ENCODE data around the gene OR6C75. TPM values are rescaled to one million over a fixed set of nuclear protein-coding genes. Genes with fewer than 3 reads are reported as not detected.
"Not testable (repeated sequence)": the region's sequence is repeated elsewhere in the genome, so short reads cannot be mapped to it uniquely, and the experiment has no call there.

The OR6C75 gene
- total RNA-seq, 1 experiment from 2014 or later = not detected

GRCh38 chr12:55396326-55396725 is 33.6 kb downstream of the OR6C75 start:
- no peak for DNase-seq (ENCODE audit: low spot score)
- ChIA-PET POLR2A (ENCODE audit: low non-redundant PET) (no interaction called here), CTCF (no interaction called here)
- no TSS peak for BruUV-seq (replicated peaks)
- Histone ChIP-seq H3K27ac (ENCODE audit: low read depth, low read length, poor library complexity, severe bottlenecking) (no peak overlapping the region), H3K9me3 (ENCODE audit: low read depth, low read length, poor library complexity, severe bottlenecking) (no peaks in the 10 kb centered on the region), H3K36me3 (ENCODE audit: insufficient read depth, low read length, poor library complexity, severe bottlenecking) (no peaks in the 10 kb centered on the region), H3K27me3 (replicated peaks; ENCODE audit: insufficient read depth, low read depth, low read length, poor library complexity) (peaks cover 46% of the 10 kb centered on the region), H3K4me1 (ENCODE audit: insufficient read depth, low read length, poor library complexity, severe bottlenecking) (no peaks in the 10 kb centered on the region), H3K4me3 (ENCODE audit: low read depth, low read length, poor library complexity, severe bottlenecking) (no peak overlapping the region)
- intact Hi-C loops (cut with micrococcal nuclease; ENCODE audit: unreplicated experiment) = no loop called here
- TF ChIP-seq EZH2 (IDR thresholded peaks at IDR 0.05; ENCODE audit: borderline replicate concordance, low read depth, low read length, poor library complexity, severe bottlenecking) = no peak

DNA sequence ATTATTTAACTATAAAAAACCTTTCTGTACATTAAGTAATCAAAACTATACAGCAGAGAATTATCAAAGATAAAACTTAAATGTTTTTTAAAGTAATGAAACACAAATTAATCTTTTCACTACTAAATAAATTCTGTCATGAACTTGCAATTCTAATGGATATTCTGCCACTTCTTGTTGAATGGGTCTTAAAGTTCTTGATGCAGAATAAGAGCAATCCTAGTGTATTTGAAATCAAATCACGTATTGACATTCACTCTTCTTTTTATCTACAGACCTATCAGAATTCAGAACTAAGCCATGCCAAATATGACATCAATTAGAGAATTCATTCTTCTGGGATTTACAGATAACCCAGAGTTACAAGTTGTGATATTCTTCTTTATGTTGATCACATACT is 37.5 kb downstream of the OR6C75 start, which contains the start of gene OR6C65:
Gene OR6C65 (plus strand): TSS at position 301 of the 400 bp plus-strand sequence. CDS start 0 bp downstream, at position 301.
- Histone ChIP-seq H3K4me3 (ENCODE audit: low read depth, low read length, poor library complexity, severe bottlenecking) (no peak within 1 kb of the TSS), H3K36me3 (ENCODE audit: insufficient read depth, low read length, poor library complexity, severe bottlenecking) (no peaks in the 10 kb centered on the region), H3K27me3 (replicated peaks; ENCODE audit: insufficient read depth, low read depth, low read length, poor library complexity) (peaks cover 23% of the 10 kb centered on the region), H3K4me1 (ENCODE audit: insufficient read depth, low read length, poor library complexity, severe bottlenecking) (no peaks in the 10 kb centered on the region), H3K9me3 (ENCODE audit: low read depth, low read length, poor library complexity, severe bottlenecking) (no peaks in the 10 kb centered on the region), H3K27ac (ENCODE audit: low read depth, low read length, poor library complexity, severe bottlenecking) (no peak within 1 kb of the TSS)
- TF ChIP-seq EZH2 (IDR thresholded peaks at IDR 0.05; ENCODE audit: borderline replicate concordance, low read depth, low read length, poor library complexity, severe bottlenecking) = no peak
- TF ChIP-seq, protein P1, sequence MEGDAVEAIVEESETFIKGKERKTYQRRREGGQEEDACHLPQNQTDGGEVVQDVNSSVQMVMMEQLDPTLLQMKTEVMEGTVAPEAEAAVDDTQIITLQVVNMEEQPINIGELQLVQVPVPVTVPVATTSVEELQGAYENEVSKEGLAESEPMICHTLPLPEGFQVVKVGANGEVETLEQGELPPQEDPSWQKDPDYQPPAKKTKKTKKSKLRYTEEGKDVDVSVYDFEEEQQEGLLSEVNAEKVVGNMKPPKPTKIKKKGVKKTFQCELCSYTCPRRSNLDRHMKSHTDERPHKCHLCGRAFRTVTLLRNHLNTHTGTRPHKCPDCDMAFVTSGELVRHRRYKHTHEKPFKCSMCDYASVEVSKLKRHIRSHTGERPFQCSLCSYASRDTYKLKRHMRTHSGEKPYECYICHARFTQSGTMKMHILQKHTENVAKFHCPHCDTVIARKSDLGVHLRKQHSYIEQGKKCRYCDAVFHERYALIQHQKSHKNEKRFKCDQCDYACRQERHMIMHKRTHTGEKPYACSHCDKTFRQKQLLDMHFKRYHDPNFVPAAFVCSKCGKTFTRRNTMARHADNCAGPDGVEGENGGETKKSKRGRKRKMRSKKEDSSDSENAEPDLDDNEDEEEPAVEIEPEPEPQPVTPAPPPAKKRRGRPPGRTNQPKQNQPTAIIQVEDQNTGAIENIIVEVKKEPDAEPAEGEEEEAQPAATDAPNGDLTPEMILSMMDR (conservative IDR thresholded peaks at IDR 0.05; ENCODE audit: low read depth, low read length) = no peak
- intact Hi-C loops (cut with micrococcal nuclease; ENCODE audit: unreplicated experiment) = no loop called here
- ChIA-PET CTCF (no interaction called here), POLR2A (ENCODE audit: low non-redundant PET) (no interaction called here)
- no peak for DNase-seq (ENCODE audit: low spot score)
- no TSS peak for BruUV-seq (replicated peaks)

GRCh38 chr12:55407866-55408265 is 45.1 kb downstream of the OR6C75 start:
- POLR2A ChIA-PET (ENCODE audit: low non-redundant PET) = no interaction called here
- CTCF ChIA-PET = no interaction called here
- Histone ChIP-seq H3K27me3 (replicated peaks; ENCODE audit: insufficient read depth, low read depth, low read length, poor library complexity) (no peaks in the 10 kb centered on the region), H3K9me3 (ENCODE audit: low read depth, low read length, poor library complexity, severe bottlenecking) (no peaks in the 10 kb centered on the region), H3K4me1 (ENCODE audit: insufficient read depth, low read length, poor library complexity, severe bottlenecking) (no peaks in the 10 kb centered on the region), H3K4me3 (ENCODE audit: low read depth, low read length, poor library complexity, severe bottlenecking) (no peak overlapping the region), H3K27ac (ENCODE audit: low read depth, low read length, poor library complexity, severe bottlenecking) (no peak overlapping the region), H3K36me3 (ENCODE audit: insufficient read depth, low read length, poor library complexity, severe bottlenecking) (no peaks in the 10 kb centered on the region)
- TF ChIP-seq, protein P1 (conservative IDR thresholded peaks at IDR 0.05; ENCODE audit: low read depth, low read length) = no peak
- TF ChIP-seq EZH2 (IDR thresholded peaks at IDR 0.05; ENCODE audit: borderline replicate concordance, low read depth, low read length, poor library complexity, severe bottlenecking) = no peak
- no peak for DNase-seq (ENCODE audit: low spot score)
- intact Hi-C loops (cut with micrococcal nuclease; ENCODE audit: unreplicated experiment) = no loop called here
- BruUV-seq (replicated peaks) = no TSS peak

GRCh38 chr12:55409133-55409532 is 46.4 kb downstream of the OR6C75 start:
- H3K4me1 ChIP-seq (ENCODE audit: insufficient read depth, low read length, poor library complexity, severe bottlenecking); H3K9me3 ChIP-seq (ENCODE audit: low read depth, low read length, poor library complexity, severe bottlenecking); H3K27me3 ChIP-seq (replicated peaks; ENCODE audit: insufficient read depth, low read depth, low read length, poor library complexity); H3K4me3 ChIP-seq (ENCODE audit: low read depth, low read length, poor library complexity, severe bottlenecking); POLR2A ChIA-PET (ENCODE audit: low non-redundant PET); CTCF ChIA-PET; H3K36me3 ChIP-seq (ENCODE audit: insufficient read depth, low read length, poor library complexity, severe bottlenecking); H3K27ac ChIP-seq (ENCODE audit: low read depth, low read length, poor library complexity, severe bottlenecking); intact Hi-C loops (cut with micrococcal nuclease; ENCODE audit: unreplicated experiment); BruUV-seq (replicated peaks); DNase-seq (ENCODE audit: low spot score): not testable (repeated sequence)

DNA sequence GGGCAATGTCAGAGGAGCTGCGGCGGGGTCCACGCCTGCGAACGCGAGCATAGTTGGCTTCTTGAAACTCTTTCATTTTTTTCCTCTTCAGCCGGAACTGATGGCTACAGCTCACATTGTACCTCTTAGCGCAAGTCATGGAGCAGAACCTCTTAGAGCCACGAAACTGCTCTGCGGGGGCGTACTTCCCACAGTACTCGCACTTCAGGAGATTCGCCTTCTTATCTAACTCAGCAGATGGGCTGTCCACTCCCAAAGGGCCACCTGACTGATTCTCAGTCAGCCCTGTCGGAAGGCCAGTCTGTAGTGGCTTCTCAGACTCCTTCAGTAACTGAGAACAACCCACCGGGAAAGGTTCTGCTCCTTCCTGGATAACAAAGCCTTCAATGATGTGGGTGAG is 49.4 kb downstream of the OR6C75 start:
- POLR2A ChIA-PET (ENCODE audit: low non-redundant PET); CTCF ChIA-PET; intact Hi-C loops (cut with micrococcal nuclease; ENCODE audit: unreplicated experiment); H3K36me3 ChIP-seq (ENCODE audit: insufficient read depth, low read length, poor library complexity, severe bottlenecking); H3K27ac ChIP-seq (ENCODE audit: low read depth, low read length, poor library complexity, severe bottlenecking); BruUV-seq (replicated peaks); DNase-seq (ENCODE audit: low spot score); H3K9me3 ChIP-seq (ENCODE audit: low read depth, low read length, poor library complexity, severe bottlenecking); H3K4me1 ChIP-seq (ENCODE audit: insufficient read depth, low read length, poor library complexity, severe bottlenecking); H3K4me3 ChIP-seq (ENCODE audit: low read depth, low read length, poor library complexity, severe bottlenecking): not testable (repeated sequence)
- H3K27me3 ChIP-seq (replicated peaks; ENCODE audit: insufficient read depth, low read depth, low read length, poor library complexity) = peaks cover 21% of the 10 kb centered on the region

DNA sequence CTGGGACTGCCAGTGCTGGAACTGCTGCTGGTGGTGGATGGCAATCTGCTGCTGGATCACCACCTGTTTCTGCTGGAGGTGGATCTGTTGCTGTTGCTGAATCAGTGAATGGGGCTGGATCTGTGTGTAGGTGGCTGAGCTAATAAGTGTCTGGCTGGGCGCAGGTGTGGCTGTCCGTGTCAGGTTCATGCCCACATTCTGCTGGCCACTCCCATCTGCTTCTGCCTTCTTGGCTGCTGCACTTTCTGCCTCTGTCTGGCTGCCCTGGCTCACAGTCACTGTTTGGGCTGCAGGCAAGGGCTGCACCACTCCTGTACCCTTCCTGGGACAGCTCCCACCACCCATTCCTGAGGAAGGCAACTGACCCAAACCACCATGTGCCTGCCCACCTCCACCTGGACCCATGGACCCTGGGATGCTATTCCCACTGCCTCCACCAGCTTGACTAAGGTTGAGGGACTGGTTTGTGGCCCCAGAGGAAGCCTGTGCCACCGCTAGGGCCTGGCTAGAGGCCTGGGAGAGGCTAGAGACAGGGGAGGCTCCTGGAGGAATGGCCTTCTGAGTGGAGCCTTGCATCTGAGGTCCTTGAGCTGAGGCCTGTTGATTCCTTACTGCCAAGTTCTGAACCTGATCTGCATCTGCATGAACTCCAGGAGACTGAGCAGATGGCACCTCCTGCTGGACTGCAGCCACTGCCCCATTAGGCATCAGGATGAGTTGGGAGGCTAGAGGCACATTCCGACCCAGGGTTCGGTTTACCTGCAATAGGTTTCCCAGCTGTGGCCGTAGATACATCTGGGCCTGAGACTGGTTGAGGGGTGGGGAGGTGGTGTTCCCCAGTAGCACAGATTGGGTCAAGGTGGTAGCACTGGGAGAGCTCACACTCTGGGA is 51.0 kb downstream of the OR6C75 start:
- CTCF ChIA-PET; BruUV-seq (replicated peaks); H3K36me3 ChIP-seq (ENCODE audit: insufficient read depth, low read length, poor library complexity, severe bottlenecking); H3K9me3 ChIP-seq (ENCODE audit: low read depth, low read length, poor library complexity, severe bottlenecking); POLR2A ChIA-PET (ENCODE audit: low non-redundant PET); DNase-seq (ENCODE audit: low spot score); H3K27ac ChIP-seq (ENCODE audit: low read depth, low read length, poor library complexity, severe bottlenecking); H3K4me1 ChIP-seq (ENCODE audit: insufficient read depth, low read length, poor library complexity, severe bottlenecking); intact Hi-C loops (cut with micrococcal nuclease; ENCODE audit: unreplicated experiment); H3K4me3 ChIP-seq (ENCODE audit: low read depth, low read length, poor library complexity, severe bottlenecking): not testable (repeated sequence)
- peaks cover 28% of the 10 kb centered on the region for H3K27me3 ChIP-seq (replicated peaks; ENCODE audit: insufficient read depth, low read depth, low read length, poor library complexity)

Data from A673 (cell line).